Left lobe of liver (tissue), 2 donors: ENCODE measurements around the gene UBE2F. TPM values are rescaled to one million over a fixed set of nuclear protein-coding genes. Genes with fewer than 3 reads are reported as not detected.
"Not testable (repeated sequence)": the region's sequence is repeated elsewhere in the genome, so short reads cannot be mapped to it uniquely, and the experiment has no call there.

ENCODE experiments used
- ATAC-seq: fragments of 200-7000 bp; cut with Tn5 transposase; one replicate; pipeline ENCODE4 v1.9.1; 2020; ENCODE audit warnings: mild to moderate bottlenecking, moderate library complexity
- DNase-seq: peaks from one replicate; pipeline ENCODE4 v3.0.0-alpha.2; 2020; ENCODE audit warnings: low spot score
- total RNA-seq: library from RNA; stranded (reverse); gene quantifications from one replicate; pipeline ENCODE4 v1.2.1, GENCODE V29; 2021
- donor health status: DM: no; HTN: no; CAD: no; lungs with moderate emphysema.
- donor health status: DM: no; HTN: yes; CAD: no.

The UBE2F gene
- total RNA-seq, 1 donor from 2014 or later = 29.3 TPM

DNA sequence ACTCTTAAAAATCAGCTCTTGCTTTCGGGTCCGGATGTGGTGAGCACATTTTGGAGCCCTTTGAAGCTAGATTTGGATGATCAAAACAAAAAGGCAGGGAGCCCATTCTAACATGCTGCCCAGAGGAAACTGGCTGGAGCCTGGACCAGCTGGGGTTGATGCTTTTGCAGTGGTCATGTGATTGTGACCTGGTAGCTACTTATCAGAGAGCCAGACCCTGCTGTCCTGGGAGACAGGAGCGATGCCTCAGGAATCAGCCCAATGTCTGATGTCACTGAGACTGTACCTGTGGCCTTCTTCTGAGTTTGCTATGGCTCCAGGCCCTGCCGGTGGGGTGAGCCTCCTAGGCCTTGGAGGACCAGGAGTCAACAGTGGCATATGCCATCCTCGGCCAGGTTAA, 75.3 kb downstream of the UBE2F start:
- DNase-seq (no peak), ATAC-seq (no peak)

DNA sequence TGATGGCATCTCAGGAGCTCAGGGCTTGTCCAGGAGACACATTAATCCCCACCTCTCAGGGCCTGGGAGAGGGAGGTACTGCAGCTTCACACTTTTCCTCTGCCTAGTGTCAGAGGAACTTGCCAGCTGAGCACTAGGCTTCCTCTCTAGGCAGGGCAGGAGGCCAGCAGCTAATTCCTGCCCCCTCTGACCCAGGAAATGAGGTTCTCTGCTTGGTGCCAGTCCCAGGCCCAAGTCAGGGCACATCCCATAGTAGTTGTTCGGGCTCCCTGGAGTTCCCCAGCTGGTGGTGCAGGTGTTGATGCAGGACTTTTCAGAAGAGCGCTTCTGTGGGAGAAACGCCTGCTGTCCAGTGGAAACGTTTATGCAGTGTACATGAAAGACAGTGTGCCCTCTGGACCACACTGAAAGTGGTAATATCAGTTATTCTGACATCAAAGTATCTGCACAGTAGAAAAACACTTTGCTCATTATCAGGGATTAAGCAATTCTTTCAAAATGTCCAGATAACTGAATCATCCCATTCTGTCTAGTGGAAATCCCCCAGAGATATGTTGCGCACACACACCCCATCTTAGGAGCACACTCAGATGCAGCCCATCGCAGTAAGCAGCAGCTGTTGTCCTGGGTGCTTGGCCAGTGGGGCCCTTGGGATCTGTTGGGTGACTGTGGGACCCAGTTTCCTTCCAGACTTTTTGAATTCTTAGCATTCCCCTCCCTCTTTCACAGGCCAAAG, 76.2 kb downstream of the UBE2F start:
- ATAC-seq = peak; percentile 37
- no peak for DNase-seq

DNA sequence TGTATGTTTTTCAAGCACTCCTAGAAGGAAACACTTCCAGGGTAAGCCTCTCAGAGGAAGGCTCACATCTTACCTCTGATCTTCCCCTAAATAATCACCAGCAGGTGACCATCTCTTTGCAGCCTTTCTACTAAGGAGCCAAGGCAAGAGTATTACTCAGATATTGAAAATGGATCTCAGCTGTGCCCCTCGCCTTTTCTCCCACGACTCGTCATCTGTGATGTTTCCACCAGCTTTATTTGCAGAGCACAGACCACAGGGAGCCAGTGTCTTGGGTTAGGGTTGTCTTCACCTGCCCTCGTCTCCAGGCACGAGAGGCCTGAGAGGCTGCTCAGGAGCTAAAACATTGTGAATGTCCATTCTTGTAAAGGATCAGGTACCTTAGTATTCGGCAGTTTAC, 77.0 kb downstream of the UBE2F start:
- no peak for DNase-seq
- ATAC-seq = no peak

DNA sequence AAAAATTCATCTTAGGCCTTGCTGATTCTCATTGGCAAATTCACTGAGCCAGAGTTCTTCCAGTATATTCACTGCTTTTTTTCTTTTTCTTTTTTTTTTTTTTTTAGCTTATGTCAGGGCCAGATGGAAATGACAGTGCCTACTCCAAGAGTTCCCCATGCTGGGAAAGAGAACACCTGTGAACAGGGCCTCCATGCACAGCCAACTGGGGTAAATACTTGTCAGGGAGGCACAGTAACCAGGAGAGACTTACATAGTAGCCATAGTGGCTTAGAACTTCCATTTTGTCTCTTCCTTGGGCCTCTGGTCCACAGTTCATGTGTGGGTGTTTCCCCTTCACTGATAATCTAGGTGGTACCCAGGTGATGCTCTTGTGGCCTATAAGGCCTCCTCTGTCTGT, 78.8 kb downstream of the UBE2F start:
- no peak for DNase-seq

DNA sequence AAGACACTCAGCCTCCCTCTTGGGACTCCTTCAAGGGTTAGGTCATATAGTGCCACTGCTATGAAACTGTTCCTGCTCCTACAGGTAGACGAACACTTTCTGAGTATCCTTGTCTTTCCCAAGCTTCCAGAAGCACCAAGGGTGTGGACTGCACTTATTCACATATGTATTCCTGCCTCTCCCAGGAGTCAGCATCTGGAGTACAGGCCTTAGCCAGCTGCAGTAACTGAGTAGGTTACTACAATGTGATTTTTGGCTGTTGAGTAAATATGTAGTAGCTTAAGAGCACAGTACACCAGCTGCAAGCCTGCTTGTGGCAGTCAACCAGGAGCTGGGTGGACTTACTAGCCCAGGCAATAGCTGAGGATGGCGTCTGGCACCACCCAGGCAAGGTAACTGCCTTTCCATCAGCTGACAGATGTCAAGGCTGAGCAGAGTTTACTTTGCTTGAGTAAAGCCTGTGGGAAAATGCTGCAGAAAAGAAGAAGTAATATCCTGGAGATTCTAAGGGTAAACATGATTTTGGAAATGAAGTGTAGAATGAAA, 80.0 kb downstream of the UBE2F start:
- no peak for ATAC-seq
- DNase-seq = peak; percentile 21

More for the DNA sequence above, 78.8 kb downstream of the UBE2F start:
- ATAC-seq = no peak

DNA sequence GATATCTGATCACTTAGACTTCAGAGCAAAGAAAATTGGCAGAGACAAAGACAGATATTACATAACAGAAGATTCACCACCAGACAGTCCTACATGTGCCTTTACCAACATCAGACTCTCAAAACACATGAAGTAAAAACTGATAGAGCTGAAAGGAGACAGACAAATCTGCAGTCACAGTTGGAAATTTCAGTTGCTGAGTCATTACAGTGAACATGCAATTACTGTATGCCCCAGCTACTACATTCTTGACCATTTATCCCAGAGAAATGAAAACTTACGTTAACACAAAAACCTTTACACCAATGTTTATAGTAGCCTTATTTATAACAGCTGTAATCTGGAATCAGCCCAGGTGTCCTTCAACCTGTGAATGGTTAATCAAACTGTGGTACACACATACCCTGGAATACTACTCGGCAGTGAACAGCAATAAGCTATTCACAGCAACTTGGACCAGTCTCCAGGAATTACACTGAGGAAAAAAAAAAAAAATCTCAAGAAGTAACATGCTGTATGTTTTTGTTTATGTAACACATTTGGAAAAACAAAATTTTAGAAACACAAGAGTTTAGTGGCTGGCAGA, 86.5 kb downstream of the UBE2F start:
- DNase-seq (no peak), ATAC-seq (no peak)

DNA sequence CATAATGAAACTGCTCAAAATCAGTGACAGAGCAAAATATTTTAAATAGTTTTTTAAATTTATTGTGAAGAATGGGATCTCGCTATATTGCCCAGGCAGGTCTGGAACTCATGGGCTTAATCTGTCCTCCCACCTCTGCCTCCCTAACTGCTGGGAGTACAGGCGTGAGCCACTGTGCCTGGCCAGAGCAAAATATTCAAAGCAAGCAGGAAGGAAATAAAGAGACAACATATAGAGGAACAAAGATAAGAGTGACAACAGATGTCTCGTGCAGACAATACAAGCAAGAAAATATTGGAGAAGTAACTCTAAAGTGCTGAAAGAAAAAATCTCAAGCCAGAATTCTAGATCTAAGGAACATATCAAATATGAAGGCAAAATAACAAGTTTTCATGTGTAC, 89.0 kb downstream of the UBE2F start:
- DNase-seq = no peak

DNA sequence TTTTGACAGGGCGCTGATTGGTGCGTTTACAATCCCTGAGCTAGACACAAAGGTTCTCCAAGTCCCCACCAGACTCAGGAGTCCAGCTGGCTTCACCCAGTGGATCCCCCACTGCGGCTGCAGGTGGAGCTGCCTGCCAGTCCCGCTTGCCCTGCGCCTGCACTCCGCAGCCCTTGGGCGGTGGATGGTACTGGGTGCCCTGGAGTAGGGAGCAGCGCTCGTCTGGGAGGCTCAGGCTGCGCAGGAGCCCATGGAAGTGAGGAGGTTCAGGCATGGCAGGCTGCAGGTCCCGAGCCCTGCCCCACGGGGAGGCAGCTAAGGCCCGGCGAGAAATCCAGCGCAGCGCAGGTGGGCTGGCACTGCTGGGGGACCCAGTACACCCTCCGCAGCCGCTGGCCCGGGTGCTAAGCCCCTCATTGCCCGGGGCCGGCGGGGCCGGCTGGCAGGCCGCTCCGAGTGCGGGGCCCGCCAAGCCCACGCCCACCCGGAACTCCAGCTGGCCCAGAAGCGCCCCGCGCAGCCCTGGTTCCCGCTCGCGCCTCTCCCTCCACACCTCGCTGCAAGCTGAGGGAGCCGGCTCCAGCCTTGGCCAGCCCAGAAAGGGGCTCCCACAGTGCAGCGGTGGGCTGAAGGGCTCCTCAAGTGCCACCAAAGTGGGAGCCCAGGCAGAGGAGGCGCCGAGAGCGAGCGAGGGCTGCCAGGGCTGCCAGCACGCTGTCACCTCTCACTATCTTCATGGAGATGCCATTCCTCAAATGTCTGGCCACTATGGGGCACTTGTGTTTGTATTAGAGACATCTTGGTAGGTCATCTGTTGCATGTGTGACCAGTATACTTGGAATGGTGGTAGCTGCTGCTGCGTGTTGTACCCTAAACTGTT, 91.1 kb downstream of the UBE2F start:
- DNase-seq = peak; percentile 40
- not testable (repeated sequence) for ATAC-seq

More for the DNA sequence above, 89.0 kb downstream of the UBE2F start:
- ATAC-seq = no peak

DNA sequence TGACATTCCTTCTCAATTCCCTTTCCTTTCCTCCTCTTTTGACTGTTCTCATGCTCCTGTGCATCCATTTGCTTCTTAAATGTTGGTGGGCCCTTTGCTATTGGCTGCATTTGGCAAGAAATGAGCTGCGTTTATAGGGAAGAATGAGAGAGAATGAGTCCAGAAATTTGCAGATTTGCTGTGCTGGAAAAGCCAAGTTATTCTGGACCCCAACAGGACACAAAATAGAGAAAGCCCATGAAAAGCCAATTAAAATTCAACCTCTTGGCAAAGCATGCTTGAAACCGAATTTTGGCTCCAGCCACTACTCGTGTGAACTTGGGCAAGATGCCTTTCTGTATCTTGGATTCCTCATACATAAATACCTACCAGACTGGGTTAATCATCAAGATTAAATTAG, 92.7 kb downstream of the UBE2F start:
- ATAC-seq = no peak
- no peak for DNase-seq

DNA sequence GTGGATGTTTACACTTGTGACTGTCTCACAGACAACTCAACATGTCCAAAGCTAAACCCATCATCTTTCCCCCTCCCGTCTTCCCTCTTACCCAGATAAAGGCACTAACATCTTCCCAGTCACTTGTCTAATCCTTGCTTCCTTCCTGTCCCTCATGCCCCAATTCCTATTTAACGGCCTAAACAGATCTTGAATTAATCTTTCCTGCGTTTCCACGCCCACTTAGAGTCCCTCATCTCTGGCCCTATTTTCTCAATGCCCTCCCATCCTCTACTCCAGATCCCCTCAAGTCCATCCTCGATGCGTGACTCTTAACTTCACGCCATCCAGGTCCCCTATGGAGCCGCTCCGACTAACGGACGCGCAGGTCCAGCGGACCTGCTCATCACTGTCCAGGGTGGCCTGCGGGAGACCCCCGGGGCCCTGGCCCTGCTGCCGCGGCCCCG, 93.3 kb downstream of the UBE2F start:
- no peak for ATAC-seq

DNA sequence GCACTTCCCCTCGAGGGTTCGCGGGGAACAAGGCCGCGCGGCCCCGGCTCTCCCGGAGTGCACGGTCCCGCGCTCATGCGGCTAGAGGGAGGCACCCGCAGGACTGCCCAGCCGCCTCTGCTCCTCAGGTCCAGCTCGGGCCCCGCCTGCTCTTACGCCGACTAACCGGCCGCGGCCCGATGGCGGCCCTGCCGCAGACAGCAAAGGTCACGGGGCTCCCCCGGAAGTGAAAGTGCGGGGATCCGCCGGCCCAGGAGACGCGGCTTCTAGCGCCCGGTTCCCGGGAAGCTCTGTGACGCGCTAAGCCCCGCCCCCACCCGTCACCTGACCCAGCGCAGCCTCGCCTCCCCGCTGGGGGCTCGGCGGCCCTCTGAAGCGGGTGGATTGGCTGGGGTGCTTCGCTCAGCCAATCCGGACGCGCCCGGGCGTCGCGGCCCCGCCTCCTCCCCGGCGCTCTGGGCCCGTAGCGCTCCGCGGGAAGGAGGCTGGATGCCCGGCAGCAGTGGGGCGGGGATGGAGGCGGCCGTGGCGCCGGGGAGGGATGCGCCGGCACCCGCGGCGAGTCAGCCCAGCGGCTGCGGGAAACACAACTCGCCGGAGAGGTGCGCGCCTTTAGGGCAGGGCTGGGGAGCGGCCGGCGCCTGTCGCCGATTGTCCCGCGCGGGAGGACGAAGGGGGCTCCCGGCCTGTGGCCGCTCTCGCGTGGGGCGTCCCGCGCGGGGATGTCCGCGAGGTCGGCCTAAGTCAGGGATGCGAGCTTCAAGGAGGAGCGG, 93.9 kb downstream of the UBE2F start, which contains the start of gene SCLY:
SCLY (plus strand) TSS at position 460 of the 773 bp plus-strand sequence; CDS start at position 514, 54 bp downstream.
- ATAC-seq = peak; percentile 90
- peak; percentile 99 for DNase-seq

More for the DNA sequence above, 93.3 kb downstream of the UBE2F start:
- DNase-seq = no peak

DNA sequence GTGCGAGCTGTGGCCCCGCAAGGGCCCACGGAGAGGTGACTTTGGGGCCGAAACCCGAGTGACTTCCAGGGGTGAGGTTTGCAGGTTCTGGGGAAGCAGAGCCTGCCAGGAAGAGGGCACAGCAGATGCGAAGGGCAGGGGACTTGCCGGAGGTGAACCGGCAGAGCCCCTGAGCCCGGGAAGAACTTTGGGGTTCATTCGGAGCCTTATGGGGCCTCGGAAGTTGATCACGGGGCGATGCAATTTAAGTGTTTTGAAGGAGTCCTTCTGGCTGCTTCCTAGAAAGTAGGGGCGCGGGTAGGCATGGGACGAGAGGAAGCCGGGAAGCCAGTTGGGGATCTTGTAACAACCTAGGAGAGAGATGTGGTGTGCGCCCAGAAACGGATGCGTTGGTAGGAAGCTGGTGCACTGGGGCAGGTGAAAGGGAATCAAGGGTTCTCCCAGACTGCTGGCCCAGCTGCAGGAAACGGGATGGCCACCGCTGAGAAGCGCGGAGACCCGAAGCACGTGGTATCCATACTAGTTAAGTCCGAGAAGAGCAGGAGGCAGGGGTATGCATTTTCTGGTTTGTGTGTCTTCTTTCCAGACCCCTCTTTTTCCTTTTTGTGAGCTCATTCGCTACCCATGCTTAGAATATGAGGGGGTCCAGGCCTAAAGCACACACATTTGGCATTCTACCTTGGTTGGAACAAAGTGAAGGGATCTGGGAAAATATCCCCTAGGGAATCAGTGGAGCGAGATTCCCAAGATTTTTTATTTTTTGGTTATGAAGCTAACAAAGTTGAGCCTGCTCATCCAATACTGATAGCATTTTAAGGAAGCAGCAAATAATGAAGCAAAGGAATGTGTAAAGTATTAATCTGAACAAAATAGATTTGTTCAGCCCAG, 94.7 kb downstream of the UBE2F start:
- DNase-seq = peak; percentile 55
- peak; percentile 8 for ATAC-seq

DNA sequence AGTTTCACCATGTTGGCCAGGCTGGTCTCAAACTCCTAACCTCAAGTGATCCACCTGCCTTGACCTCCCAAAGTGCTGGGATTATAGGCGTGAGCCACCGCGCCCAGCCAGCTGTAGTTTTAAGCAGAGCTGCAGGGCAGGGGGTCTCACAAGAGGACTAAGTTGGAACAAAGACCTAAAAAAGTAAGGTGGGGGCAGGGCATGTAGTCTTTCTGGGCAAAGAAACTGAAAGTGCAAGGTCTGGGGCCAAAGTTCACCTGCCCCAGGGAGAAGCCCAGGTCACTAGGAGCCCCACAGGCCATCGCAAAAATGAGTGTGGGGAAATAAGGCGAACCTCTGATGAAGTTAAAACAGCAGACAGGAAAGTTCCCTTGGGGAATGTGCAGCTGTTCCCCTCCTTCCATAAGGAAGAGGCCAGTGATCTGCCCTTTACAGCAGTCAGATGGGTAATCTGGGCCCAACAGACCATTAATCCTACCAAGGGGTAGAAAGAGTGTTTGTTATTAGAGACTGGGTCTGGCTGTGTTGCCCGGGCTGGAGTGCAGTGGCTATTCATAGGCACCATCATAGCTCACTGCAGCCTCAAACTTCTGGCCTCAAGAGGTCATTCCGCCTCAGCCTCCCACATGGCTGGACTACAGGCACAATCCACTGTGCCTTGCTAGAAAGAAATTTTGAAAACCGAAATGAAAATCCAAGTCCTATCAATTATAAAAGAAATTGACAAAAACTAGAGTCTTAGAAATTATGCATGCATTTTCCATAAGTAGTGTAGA, 96.8 kb downstream of the UBE2F start:
- DNase-seq = peak; percentile 79
- peak; percentile 35 for ATAC-seq

DNA sequence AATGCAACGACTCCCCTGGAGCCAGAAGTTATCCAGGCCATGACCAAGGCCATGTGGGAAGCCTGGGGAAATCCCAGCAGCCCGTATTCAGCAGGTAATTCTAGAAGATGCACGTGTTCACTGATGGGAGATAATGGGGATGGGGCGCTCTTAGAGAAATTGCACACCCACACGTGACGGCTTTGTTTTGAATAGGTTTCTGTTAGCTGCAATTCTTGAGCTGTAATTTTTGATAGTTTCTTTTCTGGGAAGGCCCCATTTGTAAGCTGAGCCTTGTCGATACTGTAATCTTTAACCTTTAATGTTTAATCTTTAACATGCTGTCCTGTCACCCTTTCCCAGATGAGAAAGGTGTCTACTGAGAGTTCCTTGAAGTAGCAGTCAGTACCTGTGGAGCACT, 97.6 kb downstream of the UBE2F start:
- ATAC-seq = peak; percentile 6
- DNase-seq = peak; percentile 57

DNA sequence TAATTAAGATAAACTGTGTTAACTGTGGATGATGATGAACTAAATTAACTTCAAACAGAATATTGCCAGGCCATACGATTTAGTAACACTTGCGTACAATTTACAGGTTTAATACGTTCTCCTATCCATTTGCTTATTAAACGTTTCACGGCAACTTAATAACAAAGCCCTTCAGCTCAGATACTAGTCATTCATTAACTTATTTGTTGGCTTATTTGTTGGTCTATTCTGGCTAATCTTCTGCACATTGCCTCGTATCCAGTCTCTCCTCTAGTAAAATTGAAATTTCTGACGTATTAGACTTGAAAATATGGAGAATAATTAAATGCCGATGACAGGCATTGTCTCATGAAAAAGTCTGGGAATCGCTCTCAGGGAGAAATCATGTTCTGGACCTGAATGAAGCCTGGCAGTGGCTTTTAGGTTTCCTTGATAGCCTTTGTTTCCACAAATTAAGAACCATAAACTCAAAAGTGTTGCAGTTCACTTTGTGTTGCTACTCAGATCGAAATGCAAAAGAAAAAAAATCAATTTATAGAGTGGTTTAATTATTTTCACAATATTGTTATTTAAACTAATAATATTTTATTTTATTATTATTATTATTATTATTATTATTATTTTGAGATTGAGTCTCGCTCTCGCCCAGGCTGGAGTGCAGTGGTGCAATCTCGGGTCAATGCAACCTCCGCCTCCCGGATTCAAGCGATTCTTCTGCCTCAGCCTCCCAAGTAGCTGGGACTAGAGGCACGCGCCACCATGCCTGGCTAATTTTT, 98.4 kb downstream of the UBE2F start:
- ATAC-seq (no peak), DNase-seq (no peak)

DNA sequence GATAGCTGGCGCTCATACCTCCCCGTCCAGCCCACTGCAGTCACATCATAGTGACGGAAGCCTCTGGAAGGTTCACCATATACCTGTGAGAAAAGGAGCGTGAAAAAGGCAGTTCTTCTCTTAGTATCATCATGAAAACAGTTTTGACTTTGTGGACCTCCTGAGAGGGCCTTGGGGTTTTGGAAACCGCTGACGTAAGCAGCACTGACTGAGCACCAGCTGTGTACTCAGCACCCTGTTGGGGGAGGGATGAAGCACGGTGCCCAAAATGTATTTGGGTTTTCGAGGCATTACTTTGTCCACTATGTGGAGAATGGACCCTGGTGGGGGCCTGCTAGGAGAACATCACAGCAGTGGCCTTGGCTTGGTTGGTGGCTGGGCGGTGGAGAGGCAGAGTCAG, 99.4 kb downstream of the UBE2F start:
- ATAC-seq (no peak), DNase-seq (no peak)

DNA sequence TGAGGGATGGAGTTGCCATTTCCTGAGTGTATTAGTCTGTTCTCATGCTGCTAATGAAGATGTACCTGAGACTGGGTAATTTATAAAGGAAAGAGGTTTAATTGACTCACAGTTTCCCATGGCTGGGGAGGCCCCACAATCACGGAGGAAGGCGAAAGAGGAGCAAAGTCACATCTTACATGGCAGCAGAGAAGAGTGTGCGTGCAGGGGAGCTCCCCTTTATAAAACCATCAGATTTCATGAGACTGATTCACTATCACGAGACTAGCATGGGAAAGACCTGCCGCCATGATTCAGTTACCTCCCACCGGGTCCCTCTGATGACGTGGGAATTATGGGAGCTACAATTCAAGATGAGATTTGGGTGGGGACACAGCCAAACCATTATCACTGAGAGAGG, 99.9 kb downstream of the UBE2F start:
- peak; percentile 11 for DNase-seq
- ATAC-seq = not testable (repeated sequence)

DNA sequence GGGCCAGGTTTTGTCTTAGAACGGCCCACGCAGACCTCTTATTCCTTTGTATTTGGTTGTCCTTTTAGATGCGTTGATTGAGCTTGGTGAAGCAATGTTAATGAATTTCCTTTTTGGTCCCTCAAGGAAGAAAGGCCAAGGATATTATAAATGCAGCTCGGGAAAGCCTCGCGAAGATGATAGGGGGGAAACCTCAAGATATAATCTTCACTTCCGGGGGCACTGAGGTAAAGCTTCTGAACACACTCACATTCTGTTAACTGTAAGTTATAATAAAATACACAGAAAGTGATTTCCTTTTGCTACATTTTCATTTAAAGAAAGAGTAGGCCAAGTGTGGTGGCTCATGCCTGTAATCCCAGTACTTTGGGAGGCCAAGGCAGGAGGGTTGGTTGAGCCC, 101.1 kb downstream of the UBE2F start:
- ATAC-seq = no peak
- no peak for DNase-seq
